K562 (cell line): ENCODE measurements around the gene CERS2. TPM values are rescaled to one million over a fixed set of nuclear protein-coding genes. Genes with fewer than 3 reads are reported as not detected.

Experiments used
- C11orf30 ChIP-seq: fragments of 450-650 bp; IDR thresholded peaks from 2 replicates; pipeline ENCODE4 v1.6.1; 2016; ENCODE audit warnings: low read depth, mild to moderate bottlenecking
- CSDE1 ChIP-seq, 2 experiments: fragments of 450-650 bp; IDR thresholded peaks; 2 replicates each; pipeline ENCODE4 v1.6.1; 2016; ENCODE audit warnings: mild to moderate bottlenecking in 1 of 2
- ELF4 ChIP-seq: fragments of 450-650 bp; formaldehyde crosslinking; IDR thresholded peaks from 2 replicates; pipeline ENCODE4 v1.4.0; 2022; ENCODE audit warnings: missing genetic modification characterization
- ESRRA ChIP-seq: fragments of 450-650 bp; IDR thresholded peaks from 2 replicates; pipeline ENCODE4 v1.6.1; 2014; ENCODE audit warnings: low read depth, mild to moderate bottlenecking, moderate library complexity, borderline replicate concordance
- FOXK2 ChIP-seq, 2 experiments: fragments of 450-650 bp; IDR thresholded peaks in 1 of 2; conservative IDR thresholded peaks in 1 of 2; 2 replicates each; pipeline ENCODE4 v1.6.1; 2016; ENCODE audit warnings: low read depth in 2 of 2, mild to moderate bottlenecking in 1 of 2
- FUS ChIP-seq: fragments of 200-400 bp; formaldehyde crosslinking; optimal IDR thresholded peaks from 2 replicates; pipeline ENCODE3; 2017; ENCODE audit warnings: low read depth, low read length
- HMGXB4 ChIP-seq: sonication (generic); formaldehyde crosslinking; IDR thresholded peaks from 2 replicates; pipeline ENCODE4 v1.8.1; 2023; ENCODE audit warnings: mild to moderate bottlenecking, missing genetic modification reagents
- HNRNPK ChIP-seq: fragments of 200-400 bp; formaldehyde crosslinking; IDR thresholded peaks from one replicate; pipeline ENCODE4 v1.6.1; 2018; ENCODE audit warnings: mild to moderate bottlenecking, low read depth, low read length; ENCODE audit not compliant: poor library complexity, severe bottlenecking
- KDM4B ChIP-seq, 2 experiments: fragments of 450-650 bp in 1 of 2; sonication (generic) in 1 of 2; IDR thresholded peaks; 2 replicates each; pipeline ENCODE4 v1.6.1; 2016 to 2017; ENCODE audit warnings: borderline replicate concordance in 2 of 2, antibody characterized with exemption in 1 of 2, low read depth in 1 of 2, mild to moderate bottlenecking in 1 of 2
- KHSRP ChIP-seq: fragments of 450-650 bp; IDR thresholded peaks from 2 replicates; pipeline ENCODE4 v1.6.1; 2017
- MEF2D ChIP-seq: conservative IDR thresholded peaks from 2 replicates; pipeline ENCODE4 v1.6.1; 2016; ENCODE audit warnings: low read depth, missing genetic modification characterization, missing compliant biosample characterization
- PATZ1 ChIP-seq: fragments of 250-450 bp; sonication (Bioruptor Pico); IDR thresholded peaks from 2 replicates; pipeline ENCODE4 v1.5.0; 2020; ENCODE audit warnings: mild to moderate bottlenecking, borderline replicate concordance
- POLR3A ChIP-seq: IDR thresholded peaks from 2 replicates; pipeline ENCODE4 v1.6.1; 2011; ENCODE audit warnings: borderline replicate concordance, mild to moderate bottlenecking, moderate library complexity; ENCODE audit not compliant: insufficient read length, insufficient read depth; ENCODE audit errors: extremely low read depth
- PREB ChIP-seq: sonication (generic); formaldehyde crosslinking; IDR thresholded peaks from 2 replicates; pipeline ENCODE4 v1.8.1; 2023; ENCODE audit warnings: mild to moderate bottlenecking, missing genetic modification reagents
- WHSC1 ChIP-seq: IDR thresholded peaks from one replicate; pipeline ENCODE4 v1.6.1; 2012; ENCODE audit warnings: low read length, control low read depth, inconsistent platforms
- ZBTB2 ChIP-seq: fragments of 450-650 bp; IDR thresholded peaks from 2 replicates; pipeline ENCODE4 v1.6.1; 2016; ENCODE audit warnings: antibody characterized with exemption
- ZNF217 ChIP-seq: sonication (generic); formaldehyde crosslinking; IDR thresholded peaks from 2 replicates; pipeline ENCODE4 v1.8.0; 2022; ENCODE audit warnings: mild to moderate bottlenecking, missing genetic modification reagents
- polyA plus RNA-seq, 8 experiments: library from polyadenylated mRNA; depleted of rRNA in 4 of 8; stranded (reverse) in 5 of 8; unstranded in 3 of 8; fragments of >200 nt; fragmentation: Nextera tagmentation in 2 of 8; fragmentation: Illumina TruSeq in 1 of 8; extraction: Ambion mirVana in 2 of 8; extraction: Trizol in 1 of 8; gene quantifications; 2 replicates each; pipeline versions ENCODE4 v1.2.1 to v1.2.3, GENCODE V29; 2011 to 2014; ENCODE audit warnings: inconsistent platforms in 1 of 8, missing spikeins in 1 of 8
- total RNA-seq, 7 experiments: library from RNA; depleted of rRNA in 6 of 7; stranded (reverse); fragments of >200 nt in 6 of 7; fragmentation: Illumina TruSeq in 2 of 7; extraction: Trizol in 2 of 7; gene quantifications; 2 replicates each; pipeline versions ENCODE4 v1.2.1 to v1.2.3, GENCODE V29; 2011 to 2021; ENCODE audit warnings: low replicate concordance in 1 of 7
- TF ChIP-seq, protein P1 (sequence below): IDR thresholded peaks from 2 replicates; pipeline ENCODE4 v1.6.1; 2011; ENCODE audit warnings: borderline replicate concordance, low read depth, mild to moderate bottlenecking, moderate library complexity, low read length; ENCODE audit not compliant: insufficient read depth, poor library complexity, severe bottlenecking

Gene CERS2
- total and polyA plus RNA-seq, 9 of the 15 experiments (the other 6 are each of a cell fraction or from before 2014, with no cell fraction given) = 23.4 to 295 (median 132) TPM

DNA sequence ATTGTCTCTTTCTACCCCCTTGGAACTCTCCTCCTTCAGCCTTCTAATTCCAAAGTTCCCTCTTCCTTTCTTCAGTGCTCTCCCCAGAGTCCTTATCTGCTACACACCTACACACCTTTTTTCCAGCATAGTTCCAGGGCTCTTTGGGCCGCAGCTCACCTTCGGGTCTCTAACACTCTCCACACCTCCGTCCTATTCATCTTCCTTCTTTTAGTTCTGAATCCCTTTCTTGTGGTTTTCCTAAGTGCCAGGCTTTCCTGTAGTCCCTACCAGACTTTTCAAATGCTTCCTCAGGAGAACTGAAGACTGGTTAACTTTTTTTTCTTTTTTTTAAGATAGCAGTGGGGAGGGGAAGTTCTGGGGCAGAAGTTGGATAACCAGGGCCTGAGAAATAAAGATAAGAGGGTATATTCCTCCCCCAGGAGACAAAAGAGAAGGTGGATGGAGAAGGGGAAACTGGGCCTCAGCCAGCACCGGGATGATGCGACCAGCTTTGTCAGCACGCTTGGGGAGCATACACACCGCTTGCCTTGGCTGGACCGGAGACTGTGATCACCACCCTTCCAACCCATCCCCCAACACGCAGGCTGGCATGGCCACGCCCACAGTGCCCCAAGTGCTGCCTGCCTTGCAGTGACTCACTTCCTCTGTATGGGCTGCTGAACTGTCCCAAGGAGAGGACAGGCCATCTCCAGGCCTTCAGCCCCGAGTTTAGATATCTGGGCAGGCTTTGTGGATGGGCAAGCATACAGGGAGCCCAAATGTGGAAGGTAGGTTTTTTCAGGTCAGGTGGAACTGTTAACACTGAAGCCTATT lies 2.5 kb upstream of the CERS2 start (continued):
- no peak for TF ChIP-seq KDM4B (IDR thresholded peaks at IDR 0.05; ENCODE audit: borderline replicate concordance in 2 of 2, low read depth in 1 of 2)
- TF ChIP-seq ELF4 (CRISPR knock-in tag) = no peak
- TF ChIP-seq KHSRP = no peak
- peak; percentile 41 for TF ChIP-seq C11orf30
- no peak for TF ChIP-seq HMGXB4 (CRISPR knock-in tag)
- TF ChIP-seq POLR3A = no peak
- TF ChIP-seq MEF2D (tag) = 0 out of 2 replicates have a peak, but pooled peaks have one; percentile 18
- TF ChIP-seq, protein P1, sequence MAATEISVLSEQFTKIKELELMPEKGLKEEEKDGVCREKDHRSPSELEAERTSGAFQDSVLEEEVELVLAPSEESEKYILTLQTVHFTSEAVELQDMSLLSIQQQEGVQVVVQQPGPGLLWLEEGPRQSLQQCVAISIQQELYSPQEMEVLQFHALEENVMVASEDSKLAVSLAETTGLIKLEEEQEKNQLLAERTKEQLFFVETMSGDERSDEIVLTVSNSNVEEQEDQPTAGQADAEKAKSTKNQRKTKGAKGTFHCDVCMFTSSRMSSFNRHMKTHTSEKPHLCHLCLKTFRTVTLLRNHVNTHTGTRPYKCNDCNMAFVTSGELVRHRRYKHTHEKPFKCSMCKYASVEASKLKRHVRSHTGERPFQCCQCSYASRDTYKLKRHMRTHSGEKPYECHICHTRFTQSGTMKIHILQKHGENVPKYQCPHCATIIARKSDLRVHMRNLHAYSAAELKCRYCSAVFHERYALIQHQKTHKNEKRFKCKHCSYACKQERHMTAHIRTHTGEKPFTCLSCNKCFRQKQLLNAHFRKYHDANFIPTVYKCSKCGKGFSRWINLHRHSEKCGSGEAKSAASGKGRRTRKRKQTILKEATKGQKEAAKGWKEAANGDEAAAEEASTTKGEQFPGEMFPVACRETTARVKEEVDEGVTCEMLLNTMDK = peak; percentile 20
- peak; percentile 12; the same call in 1 of the 2 replicates for TF ChIP-seq PATZ1 (CRISPR knock-in tag)
- 0 out of 2 replicates have a peak, but pooled peaks have one; percentile 18 for TF ChIP-seq ESRRA
- no peak for TF ChIP-seq WHSC1
- TF ChIP-seq FOXK2 (conservative IDR thresholded peaks at IDR 0.05 in 1 of 2, IDR thresholded peaks at IDR 0.05 in 1 of 2; ENCODE audit: low read depth in 2 of 2) = peak in 1 of 2 experiments; percentile 19; a peak in 1 of 4 replicates
- TF ChIP-seq PREB (CRISPR knock-in tag) = 0 out of 2 replicates have a peak, but pooled peaks have one; percentile 84
- peak; percentile 69; the same call in 1 of the 2 replicates for TF ChIP-seq ZBTB2
- TF ChIP-seq HNRNPK = no peak
- TF ChIP-seq FUS = no peak
- no peak for TF ChIP-seq CSDE1 (IDR thresholded peaks at IDR 0.05)
- no peak for TF ChIP-seq ZNF217
